ENCODE results near the gene TFR2.

GRCh38 chr7:100604028-100604975 is 37.0 kb downstream of the TFR2 start:
- peak; percentile 38 to 51 (median 44) for TF ChIP-seq CTCF (IDR thresholded peaks at IDR 0.05)
- TF ChIP-seq POLR2A (IDR thresholded peaks at IDR 0.05), result no peak

Measured in Peyer's patch (tissue), 4 donors.